ENCODE data around the gene BMPR1B. TPM values are rescaled to one million over a fixed set of nuclear protein-coding genes. Genes with fewer than 3 reads are reported as not detected.

The BMPR1B gene
- total and polyA plus RNA-seq, 10 donors: 0.12 to 2.4 (median 1.2) TPM

DNA sequence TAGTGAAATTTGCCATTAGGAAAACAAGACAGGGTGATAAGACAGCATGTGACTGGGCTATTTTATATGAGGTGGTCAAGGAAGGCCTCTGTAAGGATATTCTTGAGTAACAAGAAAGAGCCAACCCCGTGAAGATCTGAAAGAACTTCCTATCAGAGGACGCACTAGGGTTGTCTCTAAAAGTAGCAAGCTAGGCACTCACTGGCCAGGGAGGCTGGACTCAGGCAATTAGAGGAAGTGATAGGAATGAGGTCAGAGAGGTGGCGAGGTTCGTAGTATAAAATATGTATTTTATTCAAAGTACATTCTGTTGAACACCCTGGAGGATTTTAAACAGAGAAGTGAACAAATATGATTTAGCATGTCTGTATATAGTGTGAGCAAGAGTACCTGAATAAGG, 4.6 kb downstream of the BMPR1B start:
- Histone ChIP-seq H3K27ac (no peak overlapping the region), H3K27me3 (replicated peaks in 1 of 7) (peaks cover 0 to 51% (median 18%) of the 10 kb centered on the region in 7 donors), H3K9me3 (no peaks in the 10 kb centered on the region), H3K36me3 (no peaks in the 10 kb centered on the region), H3K4me3 (no peak overlapping the region), H3K4me1 (peaks cover 0 to 16% (median 10%) of the 10 kb centered on the region in 6 donors)
- DNase-seq: no peak
- intact Hi-C loops (cut with DNase I; ENCODE audit: low total_unique reads): no loop called here
- no peak for TF ChIP-seq POLR2AphosphoS5 (IDR thresholded peaks at IDR 0.05)
- TF ChIP-seq POLR2A (IDR thresholded peaks at IDR 0.05): no peak
- TF ChIP-seq, protein P1, sequence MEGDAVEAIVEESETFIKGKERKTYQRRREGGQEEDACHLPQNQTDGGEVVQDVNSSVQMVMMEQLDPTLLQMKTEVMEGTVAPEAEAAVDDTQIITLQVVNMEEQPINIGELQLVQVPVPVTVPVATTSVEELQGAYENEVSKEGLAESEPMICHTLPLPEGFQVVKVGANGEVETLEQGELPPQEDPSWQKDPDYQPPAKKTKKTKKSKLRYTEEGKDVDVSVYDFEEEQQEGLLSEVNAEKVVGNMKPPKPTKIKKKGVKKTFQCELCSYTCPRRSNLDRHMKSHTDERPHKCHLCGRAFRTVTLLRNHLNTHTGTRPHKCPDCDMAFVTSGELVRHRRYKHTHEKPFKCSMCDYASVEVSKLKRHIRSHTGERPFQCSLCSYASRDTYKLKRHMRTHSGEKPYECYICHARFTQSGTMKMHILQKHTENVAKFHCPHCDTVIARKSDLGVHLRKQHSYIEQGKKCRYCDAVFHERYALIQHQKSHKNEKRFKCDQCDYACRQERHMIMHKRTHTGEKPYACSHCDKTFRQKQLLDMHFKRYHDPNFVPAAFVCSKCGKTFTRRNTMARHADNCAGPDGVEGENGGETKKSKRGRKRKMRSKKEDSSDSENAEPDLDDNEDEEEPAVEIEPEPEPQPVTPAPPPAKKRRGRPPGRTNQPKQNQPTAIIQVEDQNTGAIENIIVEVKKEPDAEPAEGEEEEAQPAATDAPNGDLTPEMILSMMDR (IDR thresholded peaks at IDR 0.05 in 8 of 11, conservative IDR thresholded peaks at IDR 0.05 in 3 of 11): no peak
- WGBS, 5 donors: 75 to 90% (median 78%) methylated on average over 4 of the region's 4 CpGs

DNA sequence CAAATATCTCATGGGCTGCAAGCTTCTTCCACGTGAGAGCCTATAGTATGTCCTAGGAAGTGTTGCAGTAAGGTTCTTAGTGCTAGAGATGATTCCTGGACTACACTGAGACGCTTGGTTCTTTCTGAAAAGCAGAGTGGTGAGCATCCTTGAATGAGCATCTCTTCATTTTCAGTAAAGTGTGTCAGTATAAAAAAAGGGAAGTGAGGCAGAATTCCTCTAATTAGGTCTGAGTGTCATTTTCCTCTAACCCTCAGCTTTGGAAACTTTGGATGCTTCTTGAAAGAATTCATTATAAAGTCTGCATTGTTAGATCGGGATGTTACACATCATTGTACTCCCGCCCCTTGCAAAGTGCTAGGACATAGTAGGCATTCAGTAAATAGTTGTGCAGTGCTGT, 5.2 kb downstream of the BMPR1B start:
- H3K36me3 ChIP-seq: no peaks in the 10 kb centered on the region
- no peak overlapping the region for H3K4me3 ChIP-seq
- 69 to 83% (median 74%) methylated on average over 4 of the region's 4 CpGs for WGBS, 5 donors
- no peaks in the 10 kb centered on the region for H3K9me3 ChIP-seq
- peaks cover 0 to 12% (median 7%) of the 10 kb centered on the region in 6 donors for H3K4me1 ChIP-seq
- peaks cover 0 to 45% (median 17%) of the 10 kb centered on the region in 7 donors for H3K27me3 ChIP-seq (replicated peaks in 1 of 7)
- no peak overlapping the region for H3K27ac ChIP-seq
- no peak for DNase-seq
- TF ChIP-seq, protein P1 (IDR thresholded peaks at IDR 0.05 in 8 of 11, conservative IDR thresholded peaks at IDR 0.05 in 3 of 11): no peak
- TF ChIP-seq POLR2AphosphoS5 (IDR thresholded peaks at IDR 0.05): no peak
- no peak for TF ChIP-seq POLR2A (IDR thresholded peaks at IDR 0.05)
- intact Hi-C loops (cut with DNase I; ENCODE audit: low total_unique reads): no loop called here

DNA sequence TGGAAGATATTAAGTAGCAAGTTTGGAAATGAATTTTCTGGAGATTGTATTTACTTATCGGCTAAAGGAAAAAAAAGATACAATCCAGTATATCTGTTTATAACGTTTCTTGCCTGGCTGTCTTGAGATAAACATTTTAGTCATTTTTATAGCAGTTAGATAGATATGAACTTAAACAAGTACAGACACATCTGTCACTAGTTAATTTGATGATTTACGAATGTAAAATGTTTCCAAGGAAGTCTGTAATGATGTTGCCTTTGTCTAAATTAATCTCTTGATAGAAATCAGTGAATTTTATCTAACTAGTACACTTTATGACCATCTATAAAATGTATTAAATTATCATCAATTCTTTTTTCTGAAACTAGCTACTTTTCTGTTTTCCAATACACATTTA, 5.7 kb downstream of the BMPR1B start:
- TF ChIP-seq, protein P1 (IDR thresholded peaks at IDR 0.05 in 8 of 11, conservative IDR thresholded peaks at IDR 0.05 in 3 of 11): no peak
- TF ChIP-seq POLR2A (IDR thresholded peaks at IDR 0.05): no peak
- no peak for TF ChIP-seq POLR2AphosphoS5 (IDR thresholded peaks at IDR 0.05)
- Histone ChIP-seq H3K27me3 (replicated peaks in 1 of 7) (peaks cover 0 to 40% (median 12%) of the 10 kb centered on the region in 7 donors), H3K27ac (no peak overlapping the region), H3K4me3 (no peak overlapping the region), H3K4me1 (peaks cover 0 to 8% (median 3%) of the 10 kb centered on the region in 6 donors), H3K36me3 (no peaks in the 10 kb centered on the region), H3K9me3 (no peaks in the 10 kb centered on the region)
- no peak for DNase-seq
- 68 to 80% (median 78%) methylated on average over 3 of the region's 3 CpGs for WGBS, 5 donors
- intact Hi-C loops (cut with DNase I; ENCODE audit: low total_unique reads): no loop called here

DNA sequence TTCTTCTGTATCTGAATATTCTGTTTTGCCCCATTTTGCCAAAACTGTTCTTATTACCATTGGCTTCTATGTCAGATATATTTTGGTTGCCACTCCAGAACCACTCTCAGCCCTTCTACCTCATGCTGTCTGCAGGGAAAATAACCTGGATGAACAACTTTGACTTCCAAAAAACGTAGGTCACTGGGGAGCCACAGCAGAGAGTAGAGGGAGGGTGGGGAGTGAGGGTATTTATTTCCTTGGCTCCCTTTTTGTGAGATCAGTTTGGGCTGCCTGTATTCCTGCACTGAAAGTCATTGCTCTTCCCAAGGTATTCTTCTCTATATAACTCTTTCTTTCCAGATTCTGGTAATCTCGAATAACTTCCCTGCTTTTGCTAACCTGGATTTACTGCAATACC, 6.3 kb downstream of the BMPR1B start:
- 62 to 76% (median 73%) methylated on average over 2 of the region's 2 CpGs for WGBS, 5 donors
- intact Hi-C loops (cut with DNase I; ENCODE audit: low total_unique reads): no loop called here

More for the DNA sequence above, 6.3 kb downstream of the BMPR1B start:
- no peak for DNase-seq
- Histone ChIP-seq H3K4me3 (no peak overlapping the region), H3K36me3 (no peaks in the 10 kb centered on the region), H3K9me3 (no peaks in the 10 kb centered on the region), H3K4me1 (peaks cover 0 to 2% (median 0%) of the 10 kb centered on the region in 6 donors), H3K27me3 (replicated peaks in 1 of 7) (peaks cover 0 to 34% (median 7%) of the 10 kb centered on the region in 7 donors), H3K27ac (no peak overlapping the region)
- no peak for TF ChIP-seq POLR2AphosphoS5 (IDR thresholded peaks at IDR 0.05)
- TF ChIP-seq, protein P1 (IDR thresholded peaks at IDR 0.05 in 8 of 11, conservative IDR thresholded peaks at IDR 0.05 in 3 of 11): no peak
- TF ChIP-seq POLR2A (IDR thresholded peaks at IDR 0.05): no peak
